ENCODE measurements around the gene FBXO34. TPM values are rescaled to one million over a fixed set of nuclear protein-coding genes. Genes with fewer than 3 reads are reported as not detected.
A peak's percentile ranks its signal among the peaks of the same experiment; 100 is the strongest.

Gene FBXO34
- total RNA-seq, 4 donors from 2014 or later: 26.2 to 55.9 (median 40.7) TPM

GRCh38 chr14:55317542-55318306 is 46.5 kb downstream of the FBXO34 start:
- in situ Hi-C loops (cut with MboI; ENCODE audit: low sequenced_read_pairs in 4 of 4) (no loop called here), intact Hi-C loops (cut with DNase I; ENCODE audit: low total_unique reads) (no loop called here)
- H3K27ac ChIP-seq: peak overlapping the region in 3 of 4 donors; percentile 23 to 50 (median 24)
- ATAC-seq: no peak
- H3K4me1 ChIP-seq: peaks cover 31 to 45% of the 10 kb centered on the region in 2 donors
- peaks cover 0 to 4% of the 10 kb centered on the region in 2 donors for H3K36me3 ChIP-seq
- H3K9me3 ChIP-seq: no peaks in the 10 kb centered on the region
- TF ChIP-seq, protein P1, sequence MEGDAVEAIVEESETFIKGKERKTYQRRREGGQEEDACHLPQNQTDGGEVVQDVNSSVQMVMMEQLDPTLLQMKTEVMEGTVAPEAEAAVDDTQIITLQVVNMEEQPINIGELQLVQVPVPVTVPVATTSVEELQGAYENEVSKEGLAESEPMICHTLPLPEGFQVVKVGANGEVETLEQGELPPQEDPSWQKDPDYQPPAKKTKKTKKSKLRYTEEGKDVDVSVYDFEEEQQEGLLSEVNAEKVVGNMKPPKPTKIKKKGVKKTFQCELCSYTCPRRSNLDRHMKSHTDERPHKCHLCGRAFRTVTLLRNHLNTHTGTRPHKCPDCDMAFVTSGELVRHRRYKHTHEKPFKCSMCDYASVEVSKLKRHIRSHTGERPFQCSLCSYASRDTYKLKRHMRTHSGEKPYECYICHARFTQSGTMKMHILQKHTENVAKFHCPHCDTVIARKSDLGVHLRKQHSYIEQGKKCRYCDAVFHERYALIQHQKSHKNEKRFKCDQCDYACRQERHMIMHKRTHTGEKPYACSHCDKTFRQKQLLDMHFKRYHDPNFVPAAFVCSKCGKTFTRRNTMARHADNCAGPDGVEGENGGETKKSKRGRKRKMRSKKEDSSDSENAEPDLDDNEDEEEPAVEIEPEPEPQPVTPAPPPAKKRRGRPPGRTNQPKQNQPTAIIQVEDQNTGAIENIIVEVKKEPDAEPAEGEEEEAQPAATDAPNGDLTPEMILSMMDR (IDR thresholded peaks at IDR 0.05 in 4 of 5, conservative IDR thresholded peaks at IDR 0.05 in 1 of 5): no peak
- no peak for TF ChIP-seq POLR2A (IDR thresholded peaks at IDR 0.05)
- H3K27me3 ChIP-seq: no peaks in the 10 kb centered on the region
- no peak overlapping the region for H3K4me3 ChIP-seq
- DNase-seq: no peak

GRCh38 chr14:55318694-55319093 is 47.5 kb downstream of the FBXO34 start:
- intact Hi-C loops (cut with DNase I; ENCODE audit: low total_unique reads) (no loop called here), in situ Hi-C loops (cut with MboI; ENCODE audit: low sequenced_read_pairs in 4 of 4) (no loop called here)

GRCh38 chr14:55323910-55324309 is 52.7 kb downstream of the FBXO34 start:
- DNase-seq (no peak), ATAC-seq (no peak)
- TF ChIP-seq, protein P1 (IDR thresholded peaks at IDR 0.05 in 4 of 5, conservative IDR thresholded peaks at IDR 0.05 in 1 of 5): no peak
- no peak for TF ChIP-seq POLR2A (IDR thresholded peaks at IDR 0.05)
- Histone ChIP-seq H3K4me1 (peaks cover 39 to 47% of the 10 kb centered on the region in 2 donors), H3K9me3 (no peaks in the 10 kb centered on the region), H3K27me3 (no peaks in the 10 kb centered on the region), H3K36me3 (peaks cover 0 to 3% of the 10 kb centered on the region in 2 donors), H3K27ac (no peak overlapping the region), H3K4me3 (no peak overlapping the region)
- intact Hi-C loops (cut with DNase I; ENCODE audit: low total_unique reads): no loop called here
- in situ Hi-C loops (cut with MboI; ENCODE audit: low sequenced_read_pairs in 4 of 4): no loop called here

More at GRCh38 chr14:55318694-55319093, 47.5 kb downstream of the FBXO34 start:
- peak overlapping the region in 2 of 4 donors; percentile 29 to 33 for H3K27ac ChIP-seq
- ATAC-seq (no peak), DNase-seq (no peak)
- H3K4me1 ChIP-seq: peaks cover 34 to 45% of the 10 kb centered on the region in 2 donors
- no peak overlapping the region for H3K4me3 ChIP-seq
- TF ChIP-seq, protein P1 (IDR thresholded peaks at IDR 0.05 in 4 of 5, conservative IDR thresholded peaks at IDR 0.05 in 1 of 5): no peak
- no peaks in the 10 kb centered on the region for H3K9me3 ChIP-seq
- H3K27me3 ChIP-seq: no peaks in the 10 kb centered on the region
- H3K36me3 ChIP-seq: peaks cover 0 to 4% of the 10 kb centered on the region in 2 donors

- ATAC-seq (no peak), DNase-seq (no peak)
- in situ Hi-C loops (cut with MboI; ENCODE audit: low sequenced_read_pairs in 4 of 4) (no loop called here), intact Hi-C loops (cut with DNase I; ENCODE audit: low total_unique reads) (no loop called here)
- H3K27ac ChIP-seq: no peak overlapping the region
- no peaks in the 10 kb centered on the region for H3K27me3 ChIP-seq
- TF ChIP-seq POLR2A (IDR thresholded peaks at IDR 0.05): no peak
- TF ChIP-seq, protein P1 (IDR thresholded peaks at IDR 0.05 in 4 of 5, conservative IDR thresholded peaks at IDR 0.05 in 1 of 5): no peak
- H3K4me3 ChIP-seq: no peak overlapping the region
- H3K36me3 ChIP-seq: peaks cover 0 to 3% of the 10 kb centered on the region in 2 donors
- peaks cover 48 to 55% of the 10 kb centered on the region in 2 donors for H3K4me1 ChIP-seq
- H3K9me3 ChIP-seq: no peaks in the 10 kb centered on the region
Measured at GRCh38 chr14:55324812-55325211, 53.6 kb downstream of the FBXO34 start.
